Spleen (tissue), 11 donors: ENCODE data around the gene IFNLR1. TPM values are rescaled to one million over a fixed set of nuclear protein-coding genes. Genes with fewer than 3 reads are reported as not detected.
A peak's percentile ranks its signal among the peaks of the same experiment; 100 is the strongest.

Experiments
- DNase-seq: peaks from one replicate; pipeline ENCODE4 v3.0.0-alpha.2; 2020
- H3K27ac ChIP-seq, 8 donors: fragments of 200-600 bp; sonication (generic) in 7 of 8; 1 replicate in 4 of 8; 2 replicates in 4 of 8; pipeline versions ENCODE4 v1.5.0 to v1.8.0; 2016 to 2021; ENCODE audit warnings: inconsistent platforms in 4 of 8, mild to moderate bottlenecking in 4 of 8, moderate library complexity in 1 of 8
- H3K27me3 ChIP-seq, 7 donors: fragments of 200-600 bp; sonication (generic) in 6 of 7; replicated peaks in 1 of 7; 1 replicate in 4 of 7; 2 replicates in 3 of 7; pipeline versions ENCODE4 v1.5.0 to v1.8.0; 2016 to 2021; ENCODE audit warnings: inconsistent platforms in 3 of 7, mild to moderate bottlenecking in 1 of 7
- H3K36me3 ChIP-seq, 6 donors: fragments of 200-600 bp; sonication (generic) in 5 of 6; 1 replicate in 4 of 6; 2 replicates in 2 of 6; pipeline versions ENCODE4 v1.5.0 to v1.8.0; 2016 to 2021; ENCODE audit warnings: inconsistent platforms in 2 of 6
- H3K4me1 ChIP-seq, 6 donors: fragments of 200-600 bp; sonication (generic) in 5 of 6; 1 replicate in 3 of 6; 2 replicates in 3 of 6; pipeline versions ENCODE4 v1.5.0 to v1.8.0; 2016 to 2021; ENCODE audit warnings: inconsistent platforms in 3 of 6
- H3K4me3 ChIP-seq, 8 donors: fragments of 200-600 bp; sonication (generic) in 7 of 8; 1 replicate in 4 of 8; 2 replicates in 4 of 8; pipeline versions ENCODE4 v1.5.0 to v1.8.0; 2016 to 2021; ENCODE audit warnings: inconsistent platforms in 4 of 8, mild to moderate bottlenecking in 4 of 8, moderate library complexity in 2 of 8
- H3K9me3 ChIP-seq, 8 donors: fragments of 200-600 bp; sonication (generic) in 7 of 8; 1 replicate in 4 of 8; 2 replicates in 4 of 8; pipeline versions ENCODE4 v1.5.0 to v1.8.0; 2016 to 2021; ENCODE audit warnings: inconsistent platforms in 4 of 8
- CTCF ChIP-seq, 11 experiments: fragments of 200-600 bp in 7 of 11; fragments of 450-650 bp in 4 of 11; sonication (generic) in 4 of 11; IDR thresholded peaks in 8 of 11; conservative IDR thresholded peaks in 3 of 11; 1 replicate in 7 of 11; 2 replicates in 4 of 11; pipeline versions ENCODE4 v1.4.0 to v1.8.0; 2016 to 2021; ENCODE audit warnings: antibody characterized with exemption in 11 of 11, inconsistent platforms in 4 of 11, mild to moderate bottlenecking in 1 of 11
- POLR2A ChIP-seq, 3 donors: fragments of 450-650 bp; IDR thresholded peaks; one replicate each; pipeline ENCODE4 v1.5.1; 2017; ENCODE audit warnings: antibody characterized with exemption in 3 of 3, mild to moderate bottlenecking in 1 of 3
- POLR2AphosphoS5 ChIP-seq, 3 donors: sonication (generic); formaldehyde crosslinking; IDR thresholded peaks; one replicate each; pipeline ENCODE4 v1.5.1; 2017; ENCODE audit warnings: antibody characterized with exemption in 3 of 3
- WGBS, 5 donors: extraction: QIAGEN DNeasy Blood & Tissue Kit in 3 of 5; methylation state at CpG; one replicate each; pipeline versions ENCODE4 v1.1.5 to v1.1.7; 2013 to 2018; 5-methylcytosine and 5-hydroxymethylcytosine counted together
- intact Hi-C: fragments of 100-400 bp; cut with DNase I; formaldehyde crosslinking; loops from one replicate; pipeline ENCODE4 v1.15.0; 2023; ENCODE audit warnings: low total_unique reads
- polyA plus RNA-seq, 3 donors: library from polyadenylated mRNA; stranded (reverse); fragments of 200-250 nt; gene quantifications; one replicate each; pipeline ENCODE4 v1.2.1, GENCODE V29; 2013
- total RNA-seq, 7 donors: library from RNA; depleted of rRNA in 3 of 7; stranded (reverse); fragments of >200 nt in 3 of 7; fragmentation: NEBNext Ultra II Directional in 4 of 7; extraction: Animal tissue kit (Norgen Biotek cat#: 25700) in 4 of 7; gene quantifications; one replicate each; pipeline versions ENCODE4 v1.1.0 to v1.2.1, GENCODE V29; 2016 to 2021
- donor health status: healthy with polysubstance abuse.
- donor health status: DM: no; HTN: no; CAD: no; lungs with moderate emphysema.
- donor health status: DM: no; HTN: no; CAD: no.
- donor health status: Bipolar disorder and iron deficiency.
- donor health status: healthy.
- donor health status: DM: no; HTN: no; CAD: no.
- donor health status: DM: yes; HTN: yes; CAD: no.

Gene IFNLR1
- total and polyA plus RNA-seq, 10 donors = 1.7 to 8.9 (median 3.6) TPM

DNA sequence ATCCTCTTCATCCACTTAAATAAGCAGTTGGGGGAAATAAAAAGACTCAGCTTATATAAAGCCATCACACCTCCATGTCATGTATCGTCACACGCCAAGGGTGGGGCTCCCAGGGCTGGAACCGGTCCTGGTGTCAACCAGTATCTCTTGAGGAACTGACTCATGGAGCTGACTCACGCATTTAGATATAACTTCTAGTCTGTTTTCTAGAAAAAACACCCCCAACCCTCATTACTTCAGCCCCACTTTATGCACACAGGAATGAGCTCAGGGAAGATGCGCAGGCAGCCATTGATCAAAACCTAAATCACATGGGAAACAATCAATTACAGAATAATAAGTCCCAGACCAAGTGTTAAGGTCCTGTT is 37.2 kb downstream of the IFNLR1 start:
- Histone ChIP-seq H3K9me3 (no peaks in the 10 kb centered on the region), H3K4me3 (peak overlapping the region in 1 of 8 donors; percentile 54), H3K27me3 (peaks cover 0 to 55% (median 19%) of the 10 kb centered on the region in 7 donors), H3K36me3 (no peaks in the 10 kb centered on the region), H3K27ac (no peak overlapping the region), H3K4me1 (peaks cover 0 to 21% (median 13%) of the 10 kb centered on the region in 6 donors)
- DNase-seq = no peak
- WGBS, 5 donors = 51 to 71% (median 57%) methylated on average over 5 of the region's 5 CpGs
- TF ChIP-seq POLR2A (IDR thresholded peaks at IDR 0.05) = no peak
- TF ChIP-seq CTCF (IDR thresholded peaks at IDR 0.05 in 8 of 11, conservative IDR thresholded peaks at IDR 0.05 in 3 of 11) = no peak
- no peak for TF ChIP-seq POLR2AphosphoS5 (IDR thresholded peaks at IDR 0.05)
- intact Hi-C loops = no loop called here

- H3K36me3 ChIP-seq = no peaks in the 10 kb centered on the region
- no peaks in the 10 kb centered on the region for H3K9me3 ChIP-seq
- H3K27me3 ChIP-seq = peaks cover 0 to 54% (median 17%) of the 10 kb centered on the region in 7 donors
- intact Hi-C loops = no loop called here
- DNase-seq = no peak
- 62 to 75% (median 69%) methylated on average over 6 of the region's 6 CpGs for WGBS, 5 donors
- H3K4me1 ChIP-seq = peaks cover 0 to 21% (median 13%) of the 10 kb centered on the region in 6 donors
- TF ChIP-seq POLR2A (IDR thresholded peaks at IDR 0.05) = no peak
- TF ChIP-seq CTCF (IDR thresholded peaks at IDR 0.05 in 8 of 11, conservative IDR thresholded peaks at IDR 0.05 in 3 of 11) = no peak
- no peak for TF ChIP-seq POLR2AphosphoS5 (IDR thresholded peaks at IDR 0.05)
- no peak overlapping the region for H3K27ac ChIP-seq
- H3K4me3 ChIP-seq = no peak overlapping the region
These were observed 39.3 kb downstream of the IFNLR1 start for GRCh38 chr1:24147816-24148215.

DNA sequence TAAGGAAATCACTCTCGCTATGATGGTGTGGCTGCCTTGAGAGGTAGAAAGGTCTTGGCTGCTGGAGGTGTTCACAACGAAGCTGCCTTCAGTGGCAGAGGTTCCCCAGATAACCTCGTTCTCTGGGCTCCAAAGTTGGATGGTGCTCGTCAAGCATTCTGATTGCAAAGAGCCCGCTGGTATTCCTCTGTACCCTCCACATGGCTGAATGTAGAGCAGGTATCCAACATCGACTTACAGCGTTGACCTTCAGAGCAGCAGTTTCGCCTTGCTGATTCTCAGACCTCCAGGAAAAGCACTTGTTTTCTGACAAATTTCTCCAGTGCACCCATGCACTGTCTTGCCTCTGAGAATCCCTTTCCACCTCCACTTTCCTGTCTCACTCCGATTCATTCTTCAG is 39.9 kb downstream of the IFNLR1 start:
- H3K4me1 ChIP-seq = peaks cover 0 to 21% (median 13%) of the 10 kb centered on the region in 6 donors
- peaks cover 0 to 52% (median 11%) of the 10 kb centered on the region in 7 donors for H3K27me3 ChIP-seq
- intact Hi-C loops = no loop called here
- WGBS, 5 donors = 83 to 93% (median 89%) methylated on average over 9 of the region's 9 CpGs
- no peaks in the 10 kb centered on the region for H3K9me3 ChIP-seq
- no peak overlapping the region for H3K4me3 ChIP-seq
- TF ChIP-seq POLR2AphosphoS5 (IDR thresholded peaks at IDR 0.05) (no peak), POLR2A (IDR thresholded peaks at IDR 0.05) (no peak)
- H3K36me3 ChIP-seq = no peaks in the 10 kb centered on the region
- no peak for DNase-seq
- H3K27ac ChIP-seq = no peak overlapping the region

DNA sequence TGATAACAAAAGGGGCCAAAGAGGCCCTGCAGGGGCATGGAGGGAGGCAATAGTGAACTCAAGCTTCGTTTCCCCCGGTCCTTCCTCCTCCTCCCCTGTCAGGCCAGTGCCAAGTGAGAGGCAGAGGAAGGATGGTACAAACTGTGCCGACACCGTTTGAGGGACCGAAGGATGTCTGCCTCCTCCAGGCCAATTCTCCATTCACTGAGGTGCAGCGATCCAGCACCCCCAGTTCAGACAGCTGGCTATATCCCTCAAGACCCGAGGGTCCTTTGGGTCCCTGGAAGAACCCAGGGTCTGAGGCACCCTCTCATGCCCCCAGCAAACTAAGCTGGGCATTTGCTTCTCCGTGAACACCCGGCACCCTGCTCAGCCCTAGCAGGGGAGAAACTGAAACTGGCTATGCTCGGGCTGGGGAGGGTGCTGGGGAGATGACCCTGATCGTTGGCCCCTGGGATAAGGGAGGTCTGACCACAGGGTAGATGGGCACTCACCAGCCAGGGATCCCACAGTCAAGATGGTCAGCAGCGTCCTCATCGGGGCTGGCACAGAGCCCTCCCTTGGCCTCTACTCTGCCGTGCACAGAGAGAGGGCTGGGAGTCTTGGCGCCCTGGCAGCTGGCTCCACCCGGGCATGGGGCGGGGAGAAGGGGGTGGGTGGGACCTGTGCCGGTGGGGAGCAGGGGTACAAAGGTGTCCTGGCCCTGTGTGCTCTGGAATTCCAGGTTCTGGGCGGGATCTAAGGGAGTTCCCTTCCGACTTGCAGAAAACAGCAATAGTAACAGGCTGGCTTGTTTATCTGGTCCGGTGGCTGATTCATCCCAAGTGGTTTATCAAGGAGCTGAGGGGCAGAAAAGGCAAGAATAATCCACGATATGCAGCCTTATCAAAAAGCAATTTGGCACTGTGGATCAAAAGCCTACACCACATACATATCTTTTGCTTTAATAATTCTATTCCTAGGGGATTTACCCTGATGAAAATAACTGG is 44.2 kb downstream of the IFNLR1 start, which contains the start of gene IL22RA1:
TSS of gene IL22RA1 (minus strand) at position 595 of the 989 bp plus-strand sequence. CDS start at position 537, 58 bp downstream.
- H3K4me3 ChIP-seq = peak within 1 kb of the TSS in 1 of 8 donors; percentile 28
- no peak for TF ChIP-seq POLR2AphosphoS5 (IDR thresholded peaks at IDR 0.05)
- no peak for TF ChIP-seq POLR2A (IDR thresholded peaks at IDR 0.05)
- no peak for TF ChIP-seq CTCF (IDR thresholded peaks at IDR 0.05 in 8 of 11, conservative IDR thresholded peaks at IDR 0.05 in 3 of 11)
- WGBS, 5 donors = 65 to 81% (median 74%) methylated on average over 15 to 22 of the region's 22 CpGs

More for the DNA sequence above, 44.2 kb downstream of the IFNLR1 start, which contains the start of gene IL22RA1:
- intact Hi-C loops = no loop called here
- Histone ChIP-seq H3K27ac (no peak within 1 kb of the TSS), H3K27me3 (peaks cover 0 to 14% (median 0%) of the 10 kb centered on the region in 7 donors), H3K9me3 (no peaks in the 10 kb centered on the region), H3K36me3 (no peaks in the 10 kb centered on the region), H3K4me1 (no peaks in the 10 kb centered on the region)
- DNase-seq = no peak
